Neuronal stem cell (in vitro differentiated cells): ENCODE data around the gene MYL5.

Experiments used
- DNase-seq: peaks from one replicate; pipeline ENCODE4 v3.0.0-alpha.2; 2013; ENCODE audit warnings: low spot score
- H2AFZ ChIP-seq: one replicate; pipeline ENCODE4 v1.6.1; 2013; ENCODE audit warnings: mild to moderate bottlenecking, low read length, inconsistent platforms
- H2AK5ac ChIP-seq: 2 replicates; pipeline ENCODE4 v1.6.1; 2013; ENCODE audit warnings: low read depth, mild to moderate bottlenecking, inconsistent platforms, low read length, moderate library complexity, mixed read lengths
- H2BK120ac ChIP-seq: 2 replicates; pipeline ENCODE4 v1.6.1; 2013; ENCODE audit warnings: low read depth, mild to moderate bottlenecking, inconsistent platforms, low read length, moderate library complexity, mixed read lengths
- H2BK12ac ChIP-seq: one replicate; pipeline ENCODE4 v1.6.1; 2013; ENCODE audit warnings: low read length, inconsistent platforms
- H2BK15ac ChIP-seq: 2 replicates; pipeline ENCODE4 v1.6.1; 2013; ENCODE audit warnings: mild to moderate bottlenecking, low read length, inconsistent platforms, mixed read lengths
- H2BK5ac ChIP-seq: one replicate; pipeline ENCODE4 v1.6.1; 2013; ENCODE audit warnings: inconsistent platforms, mild to moderate bottlenecking, low read length, moderate library complexity
- H3K14ac ChIP-seq: one replicate; pipeline ENCODE4 v1.6.1; 2013; ENCODE audit warnings: low read length, inconsistent platforms
- H3K18ac ChIP-seq: 2 replicates; pipeline ENCODE4 v1.6.1; 2013; ENCODE audit warnings: low read length, inconsistent platforms
- H3K23ac ChIP-seq: 2 replicates; pipeline ENCODE4 v1.6.1; 2013; ENCODE audit warnings: low read depth, mild to moderate bottlenecking, mixed read lengths, low read length, inconsistent platforms; ENCODE audit not compliant: poor library complexity
- H3K27ac ChIP-seq: replicated peaks from 3 replicates; pipeline ENCODE4 v1.5.1; 2013; ENCODE audit warnings: low read length, inconsistent platforms
- H3K27me3 ChIP-seq, 3 experiments: 2 replicates each; pipeline ENCODE4 v1.6.1; 2013; ENCODE audit warnings: low read length in 3 of 3, mild to moderate bottlenecking in 2 of 3, inconsistent platforms in 1 of 3, low read depth in 1 of 3, mixed read lengths in 1 of 3, moderate library complexity in 1 of 3; ENCODE audit not compliant: control insufficient read depth in 3 of 3, insufficient read depth in 3 of 3
- H3K36me3 ChIP-seq, 2 donors: replicated peaks in 1 of 2; 2 replicates each; pipeline ENCODE4 v1.6.1; 2013; ENCODE audit warnings: low read length in 2 of 2; ENCODE audit not compliant: control insufficient read depth in 2 of 2, insufficient read depth in 2 of 2
- H3K4ac ChIP-seq: 2 replicates; pipeline ENCODE4 v1.6.1; 2013; ENCODE audit warnings: inconsistent platforms, mild to moderate bottlenecking, low read length, moderate library complexity
- H3K4me1 ChIP-seq, 2 donors: 1 replicate in 1 of 2; 2 replicates in 1 of 2; pipeline ENCODE4 v1.6.1; 2013; ENCODE audit warnings: low read length in 2 of 2, low read depth in 1 of 2; ENCODE audit not compliant: control insufficient read depth in 2 of 2, insufficient read depth in 1 of 2
- H3K4me2 ChIP-seq: one replicate; pipeline ENCODE4 v1.6.1; 2013; ENCODE audit warnings: mild to moderate bottlenecking, low read length, inconsistent platforms; ENCODE audit not compliant: insufficient read depth, poor library complexity, severe bottlenecking
- H3K4me3 ChIP-seq, 2 donors: 2 replicates each; pipeline ENCODE4 v1.5.1; 2013; ENCODE audit warnings: low read length in 2 of 2, mild to moderate bottlenecking in 2 of 2, inconsistent platforms in 1 of 2, moderate library complexity in 1 of 2
- H3K79me1 ChIP-seq: one replicate; pipeline ENCODE4 v1.6.1; 2013; ENCODE audit warnings: low read depth, mild to moderate bottlenecking, inconsistent platforms, low read length, moderate library complexity
- H3K9ac ChIP-seq: one replicate; pipeline ENCODE4 v1.6.1; 2013; ENCODE audit warnings: mild to moderate bottlenecking, low read depth, low read length, inconsistent platforms; ENCODE audit not compliant: poor library complexity
- H3K9me3 ChIP-seq, 2 donors: replicated peaks in 1 of 2; 2 replicates each; pipeline versions ENCODE3 to v1.6.1; 2013; ENCODE audit warnings: low read length in 2 of 2, mild to moderate bottlenecking in 2 of 2, inconsistent platforms in 1 of 2, low read depth in 1 of 2, mixed read lengths in 1 of 2, moderate library complexity in 1 of 2; ENCODE audit not compliant: control insufficient read depth in 2 of 2, insufficient read depth in 1 of 2
- H4K8ac ChIP-seq: one replicate; pipeline ENCODE4 v1.6.1; 2013; ENCODE audit warnings: low read depth, mild to moderate bottlenecking, inconsistent platforms, low read length, moderate library complexity
- H4K91ac ChIP-seq: one replicate; pipeline ENCODE4 v1.6.1; 2013; ENCODE audit warnings: low read length, low read depth, mild to moderate bottlenecking, inconsistent platforms; ENCODE audit not compliant: poor library complexity
- WGBS, 2 donors: extraction: QIAGEN DNeasy Blood & Tissue Kit; methylation state at CpG; one replicate each; pipeline ENCODE4 v1.1.7; 2013; ENCODE audit warnings: missing lambda C conversion rate in 2 of 2, mixed read lengths in 1 of 2; ENCODE audit not compliant: insufficient read length in 2 of 2, insufficient replicate concordance in 1 of 2; ENCODE audit errors: extremely low coverage in 2 of 2; 5-methylcytosine and 5-hydroxymethylcytosine counted together

MYL5 gene

DNA sequence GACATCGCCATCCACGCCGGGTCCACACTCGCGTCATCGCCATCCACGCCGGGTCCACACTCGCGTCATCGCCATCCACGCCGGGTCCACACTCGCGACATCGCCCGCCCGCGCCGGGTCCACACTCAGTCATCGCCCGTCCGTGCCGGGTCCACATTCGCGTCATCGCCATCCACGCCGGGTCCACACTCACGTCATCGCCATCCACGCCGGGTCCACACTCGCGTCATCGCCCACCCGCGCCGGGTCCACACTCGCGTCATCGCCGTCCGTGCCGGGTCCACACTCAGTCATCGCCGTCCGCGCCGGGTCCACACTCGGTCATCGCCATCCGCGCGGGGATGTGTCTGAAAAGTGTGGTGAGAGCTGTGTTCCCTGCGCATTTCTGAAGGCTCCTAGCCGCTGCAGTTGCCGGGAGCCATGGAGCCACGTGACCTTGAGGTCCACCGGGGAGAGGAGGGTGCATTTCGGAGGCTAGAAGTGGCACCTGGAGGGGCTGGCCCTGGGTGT, 48.6 kb downstream of the MYL5 start:
- no peak for DNase-seq

DNA sequence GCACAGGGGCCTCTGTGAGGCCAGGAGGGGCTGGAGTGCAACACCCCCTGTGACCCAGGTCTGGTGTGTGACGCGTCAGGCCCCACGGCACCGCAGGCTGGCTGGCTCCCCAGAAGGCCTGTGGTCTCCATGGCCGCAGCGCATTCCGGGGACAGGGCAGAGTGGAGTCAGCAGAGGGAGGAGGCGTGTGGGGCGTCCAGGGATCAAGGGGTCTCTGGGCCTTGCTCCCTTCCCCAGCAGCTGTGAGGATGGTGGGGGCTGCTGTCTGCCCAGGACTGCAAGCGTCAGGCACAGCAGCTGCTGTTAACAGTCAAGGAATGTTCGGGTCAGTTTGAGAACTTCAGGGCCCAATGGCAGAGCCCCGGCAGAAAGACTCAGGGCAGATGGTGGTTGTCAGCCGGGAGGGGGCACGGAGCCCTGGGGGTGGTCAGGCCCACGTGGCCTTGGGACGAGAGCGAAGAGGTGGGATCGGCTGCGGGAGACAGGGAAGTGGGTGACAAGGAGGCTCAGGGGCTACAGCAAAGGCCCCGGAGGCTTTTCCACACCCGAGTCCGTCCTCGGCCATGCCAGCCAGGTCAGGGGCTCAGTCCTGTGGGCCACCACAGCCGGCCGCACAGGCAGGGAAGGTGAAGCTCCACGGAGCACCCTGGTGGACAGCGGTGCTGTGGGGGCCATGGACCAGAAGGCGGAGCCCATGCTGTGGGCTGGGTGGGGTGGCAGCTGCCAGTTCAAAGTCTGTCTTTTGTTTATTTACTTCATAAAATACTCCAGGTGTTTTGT, 49.6 kb downstream of the MYL5 start:
- peak overlapping the region; percentile 73 for H3K23ac ChIP-seq
- peaks cover 5 to 6% of the 10 kb centered on the region in 2 donors for H3K9me3 ChIP-seq
- peak overlapping the region; percentile 57 for H3K18ac ChIP-seq
- H2BK15ac ChIP-seq = no peak overlapping the region
- peaks cover 13 to 64% of the 10 kb centered on the region in 2 donors for H3K36me3 ChIP-seq
- H3K4ac ChIP-seq = peak overlapping the region; percentile 53
- peak overlapping the region; percentile 21 for H2AK5ac ChIP-seq
- no peak overlapping the region for H2BK120ac ChIP-seq
- H3K14ac ChIP-seq = peak overlapping the region; percentile 63
- H4K91ac ChIP-seq = no peak overlapping the region
- no peak overlapping the region for H4K8ac ChIP-seq
- no peak overlapping the region for H2BK5ac ChIP-seq
- no peak overlapping the region for H3K4me2 ChIP-seq
- no peak overlapping the region for H3K27ac ChIP-seq
- no peak overlapping the region for H2BK12ac ChIP-seq
- H3K27me3 ChIP-seq = no peaks in the 10 kb centered on the region
- DNase-seq = no peak
- no peak overlapping the region for H2AFZ ChIP-seq
- H3K79me1 ChIP-seq = peaks cover 48% of the 10 kb centered on the region
- peaks cover 0 to 1% of the 10 kb centered on the region in 2 donors for H3K4me1 ChIP-seq
- peak overlapping the region; percentile 70 for H3K9ac ChIP-seq
- WGBS, 2 donors = no CpG with 5 or more reads among the region's 28 CpGs
- H3K4me3 ChIP-seq = no peak overlapping the region

More for the DNA sequence above, 48.6 kb downstream of the MYL5 start:
- Histone ChIP-seq H3K36me3 (peaks cover 13 to 58% of the 10 kb centered on the region in 2 donors), H3K4ac (no peak overlapping the region), H3K79me1 (peaks cover 56% of the 10 kb centered on the region), H3K14ac (peak overlapping the region; percentile 56), H3K9ac (peak overlapping the region; percentile 21), H3K9me3 (peaks cover 5 to 6% of the 10 kb centered on the region in 2 donors), H4K91ac (no peak overlapping the region), H2BK15ac (no peak overlapping the region), H3K4me3 (no peak overlapping the region), H2AK5ac (no peak overlapping the region), H3K18ac (no peak overlapping the region), H2BK12ac (peak overlapping the region; percentile 22), H3K27me3 (no peaks in the 10 kb centered on the region), H2BK5ac (no peak overlapping the region), H2AFZ (no peak overlapping the region), H2BK120ac (no peak overlapping the region), H4K8ac (no peak overlapping the region), H3K4me1 (peaks cover 0 to 1% of the 10 kb centered on the region in 2 donors), H3K27ac (no peak overlapping the region), H3K4me2 (no peak overlapping the region), H3K23ac (peak overlapping the region; percentile 43)
- WGBS, 2 donors = no CpG with 5 or more reads among the region's 61 CpGs

DNA sequence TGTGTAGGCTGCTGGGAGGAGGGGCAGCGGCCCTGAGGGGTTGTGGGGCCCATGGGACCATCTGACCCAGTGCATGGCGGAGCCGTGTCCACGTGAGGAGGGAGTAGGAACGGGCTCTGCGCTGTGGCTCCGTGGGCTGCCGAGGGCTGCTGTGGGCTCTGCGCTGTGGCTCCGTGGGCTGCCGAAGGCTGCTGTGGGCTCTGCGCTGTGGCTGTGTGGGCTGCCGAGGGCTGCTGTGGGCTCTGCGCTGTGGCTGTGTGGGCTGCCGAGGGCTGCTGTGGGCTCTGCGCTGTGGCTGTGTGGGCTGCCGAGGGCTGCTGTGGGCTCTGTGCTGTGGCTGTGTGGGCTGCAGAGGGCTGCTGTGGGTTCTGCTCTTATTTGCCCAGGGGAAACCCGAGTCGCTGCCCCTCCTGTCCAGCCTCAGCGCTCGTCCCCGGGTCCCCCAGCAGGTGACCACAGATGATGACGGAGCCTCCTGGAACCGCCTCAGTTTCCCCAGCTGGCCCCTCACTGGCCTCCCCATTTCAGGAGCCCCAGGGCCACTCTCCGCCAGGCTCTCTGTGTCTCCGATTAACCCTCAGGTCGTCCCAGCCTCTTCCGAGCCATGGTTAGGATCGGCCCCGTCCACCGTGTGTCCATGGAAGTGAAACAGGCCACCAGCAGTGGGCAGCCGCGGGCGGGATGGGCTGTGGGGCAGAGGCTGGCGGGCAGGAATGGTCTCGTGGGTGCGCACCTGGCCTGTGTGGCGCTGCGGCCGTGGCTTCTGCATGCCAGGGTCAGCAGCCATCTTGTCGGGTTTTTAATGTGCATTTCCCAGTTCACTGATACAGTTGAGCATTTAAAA, 51.3 kb downstream of the MYL5 start:
- H3K27me3 ChIP-seq = no peaks in the 10 kb centered on the region
- H2AK5ac ChIP-seq = peak overlapping the region; percentile 46
- H3K27ac ChIP-seq = no peak overlapping the region
- H3K18ac ChIP-seq = no peak overlapping the region
- H3K14ac ChIP-seq = no peak overlapping the region
- DNase-seq = no peak
- H3K23ac ChIP-seq = no peak overlapping the region
- no peak overlapping the region for H4K91ac ChIP-seq
- no peak overlapping the region for H2BK5ac ChIP-seq
- H3K4me3 ChIP-seq = no peak overlapping the region
- peaks cover 14 to 66% of the 10 kb centered on the region in 2 donors for H3K36me3 ChIP-seq
- no peak overlapping the region for H2BK12ac ChIP-seq
- no peak overlapping the region for H2AFZ ChIP-seq
- H3K9ac ChIP-seq = peak overlapping the region; percentile 70
- no peak overlapping the region for H3K4me2 ChIP-seq
- H2BK120ac ChIP-seq = no peak overlapping the region
- peaks cover 5% of the 10 kb centered on the region in 2 donors for H3K9me3 ChIP-seq
- H3K79me1 ChIP-seq = peaks cover 44% of the 10 kb centered on the region
- peaks cover 0 to 1% of the 10 kb centered on the region in 2 donors for H3K4me1 ChIP-seq
- H4K8ac ChIP-seq = no peak overlapping the region
- no peak overlapping the region for H2BK15ac ChIP-seq
- no peak overlapping the region for H3K4ac ChIP-seq
- WGBS, 2 donors = no CpG with 5 or more reads among the region's 41 CpGs
